Upper lobe of left lung (tissue), 4 donors: ENCODE data around the gene CDK4.

Experiments
- POLR2AphosphoS5 ChIP-seq, 2 donors: sonication (generic); formaldehyde crosslinking; IDR thresholded peaks; one replicate each; pipeline ENCODE4 v1.5.1; 2017; ENCODE audit warnings: antibody characterized with exemption in 2 of 2
- TF ChIP-seq, protein P1 (sequence below), 6 experiments: fragments of 450-650 bp in 4 of 6; fragments of 200-600 bp in 2 of 6; sonication (generic) in 2 of 6; IDR thresholded peaks; one replicate each; pipeline ENCODE4 v1.5.1; 2016 to 2019; ENCODE audit warnings: antibody characterized with exemption in 6 of 6

GRCh38 chr12:57725851-57726150 lies 26.3 kb downstream of the CDK4 start:
- no peak for TF ChIP-seq POLR2AphosphoS5 (IDR thresholded peaks at IDR 0.05)
- TF ChIP-seq, protein P1, sequence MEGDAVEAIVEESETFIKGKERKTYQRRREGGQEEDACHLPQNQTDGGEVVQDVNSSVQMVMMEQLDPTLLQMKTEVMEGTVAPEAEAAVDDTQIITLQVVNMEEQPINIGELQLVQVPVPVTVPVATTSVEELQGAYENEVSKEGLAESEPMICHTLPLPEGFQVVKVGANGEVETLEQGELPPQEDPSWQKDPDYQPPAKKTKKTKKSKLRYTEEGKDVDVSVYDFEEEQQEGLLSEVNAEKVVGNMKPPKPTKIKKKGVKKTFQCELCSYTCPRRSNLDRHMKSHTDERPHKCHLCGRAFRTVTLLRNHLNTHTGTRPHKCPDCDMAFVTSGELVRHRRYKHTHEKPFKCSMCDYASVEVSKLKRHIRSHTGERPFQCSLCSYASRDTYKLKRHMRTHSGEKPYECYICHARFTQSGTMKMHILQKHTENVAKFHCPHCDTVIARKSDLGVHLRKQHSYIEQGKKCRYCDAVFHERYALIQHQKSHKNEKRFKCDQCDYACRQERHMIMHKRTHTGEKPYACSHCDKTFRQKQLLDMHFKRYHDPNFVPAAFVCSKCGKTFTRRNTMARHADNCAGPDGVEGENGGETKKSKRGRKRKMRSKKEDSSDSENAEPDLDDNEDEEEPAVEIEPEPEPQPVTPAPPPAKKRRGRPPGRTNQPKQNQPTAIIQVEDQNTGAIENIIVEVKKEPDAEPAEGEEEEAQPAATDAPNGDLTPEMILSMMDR (IDR thresholded peaks at IDR 0.05), result no peak
